HAP-1 (cell line): ENCODE measurements around the gene CYP2A6.
"Not testable (repeated sequence)": the region's sequence is repeated elsewhere in the genome, so short reads cannot be mapped to it uniquely, and the experiment has no call there.

Source experiments
- DNase-seq, 2 experiments: peaks; one replicate each; pipeline ENCODE4 v3.0.0-alpha.2; 2016 to 2020; ENCODE audit warnings: low spot score in 2 of 2
- H3K27me3 ChIP-seq: fragments of 250-450 bp; sonication (Bioruptor Pico); 2 replicates; pipeline ENCODE4 v1.5.1; 2020; ENCODE audit warnings: low read depth, mild to moderate bottlenecking, moderate library complexity
- H3K36me3 ChIP-seq: fragments of 250-450 bp; sonication (Bioruptor Pico); replicated peaks from 2 replicates; pipeline ENCODE4 v1.5.1; 2020; ENCODE audit warnings: mild to moderate bottlenecking
- H3K4me1 ChIP-seq: fragments of 250-450 bp; sonication (Bioruptor Pico); 2 replicates; pipeline ENCODE4 v1.5.1; 2020; ENCODE audit warnings: mild to moderate bottlenecking
- H3K4me3 ChIP-seq: fragments of 250-450 bp; sonication (Bioruptor Pico); 2 replicates; pipeline ENCODE4 v1.5.1; 2020; ENCODE audit warnings: mild to moderate bottlenecking, moderate library complexity
- H3K9me3 ChIP-seq: fragments of 250-450 bp; sonication (Bioruptor Pico); 2 replicates; pipeline ENCODE4 v1.5.1; 2020; ENCODE audit warnings: mild to moderate bottlenecking, moderate library complexity
- in situ Hi-C: fragments of 300-500 bp; cut with MboI; formaldehyde crosslinking; loops from 3 replicates; pipeline ENCODE4 v1.14.3; 2020; ENCODE audit warnings: low sequenced_read_pairs, inconsistent platforms, mixed read lengths

The CYP2A6 gene

DNA sequence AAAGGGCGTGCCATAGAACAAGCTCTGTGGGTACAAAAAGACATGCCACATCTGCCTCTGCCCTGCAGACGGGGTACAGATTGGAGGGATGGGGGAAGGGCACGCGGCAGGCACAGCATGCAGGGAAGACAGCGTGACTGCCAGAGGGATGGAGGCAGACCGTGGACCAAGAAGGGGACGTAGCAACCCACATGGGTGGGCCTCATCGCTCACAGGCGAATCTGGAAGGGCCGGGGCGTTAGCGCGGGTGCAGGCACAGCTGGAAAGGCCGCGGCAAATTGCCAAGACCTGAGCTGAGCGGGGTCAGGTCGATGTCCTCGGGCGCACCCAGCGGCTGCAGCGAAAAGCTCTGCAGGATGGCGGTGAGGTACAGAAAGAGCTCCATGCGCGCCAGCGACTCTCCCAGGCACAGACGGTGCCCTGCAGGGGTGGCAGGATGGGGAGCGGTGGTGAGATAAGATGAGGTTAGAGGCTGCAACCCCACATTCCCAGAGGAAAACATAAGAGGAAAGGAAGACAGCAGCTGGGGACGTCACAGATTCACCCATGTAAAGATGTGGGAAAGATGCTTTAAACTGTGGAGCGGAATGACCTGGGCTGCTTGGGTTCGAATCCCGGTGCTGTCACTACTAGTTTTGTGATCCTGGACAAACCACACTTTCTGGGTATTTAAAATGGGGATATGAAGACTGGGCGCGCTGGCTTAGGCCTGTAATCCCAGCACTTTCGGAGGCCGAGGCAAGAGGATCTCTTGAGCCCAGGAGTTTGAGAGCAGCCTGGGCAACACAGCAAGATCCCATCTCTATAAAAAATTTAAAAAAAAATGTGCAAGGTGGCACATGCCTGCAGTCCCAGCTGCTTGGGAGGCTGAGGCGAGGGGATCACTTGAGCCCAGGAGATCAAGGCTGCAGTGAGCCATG is 31.5 kb downstream of the CYP2A6 start:
- H3K9me3 ChIP-seq, H3K4me1 ChIP-seq, H3K36me3 ChIP-seq, in situ Hi-C loops, H3K4me3 ChIP-seq, H3K27me3 ChIP-seq: not testable (repeated sequence)
- peak in 1 of 2 experiments; percentile 83 for DNase-seq

DNA sequence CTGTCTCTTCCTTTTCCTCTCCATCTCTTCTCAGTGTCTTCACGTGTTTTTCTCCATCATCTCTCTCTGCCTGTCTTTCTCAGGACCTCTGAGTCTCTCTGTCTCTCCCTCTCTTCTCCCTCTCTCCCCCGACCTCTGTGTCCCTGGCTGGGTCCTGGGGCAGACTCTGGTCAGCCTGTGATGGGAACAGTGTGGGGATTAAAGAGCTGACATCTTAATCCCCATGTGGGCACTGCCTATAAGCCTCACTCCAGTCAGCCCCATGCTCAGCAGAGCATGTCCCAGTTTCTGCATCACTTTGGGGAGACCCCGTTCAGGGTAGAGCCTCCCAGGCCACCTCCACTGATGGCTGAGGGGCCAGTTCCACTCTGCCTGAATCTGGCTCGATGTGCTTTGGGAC is 35.0 kb downstream of the CYP2A6 start:
- in situ Hi-C loops: no loop called here
- H3K4me3 ChIP-seq: no peak overlapping the region
- H3K27me3 ChIP-seq: no peaks in the 10 kb centered on the region
- DNase-seq: no peak
- no peaks in the 10 kb centered on the region; the same call in 1 of the 2 replicates for H3K36me3 ChIP-seq
- no peaks in the 10 kb centered on the region for H3K9me3 ChIP-seq
- H3K4me1 ChIP-seq: no peaks in the 10 kb centered on the region

DNA sequence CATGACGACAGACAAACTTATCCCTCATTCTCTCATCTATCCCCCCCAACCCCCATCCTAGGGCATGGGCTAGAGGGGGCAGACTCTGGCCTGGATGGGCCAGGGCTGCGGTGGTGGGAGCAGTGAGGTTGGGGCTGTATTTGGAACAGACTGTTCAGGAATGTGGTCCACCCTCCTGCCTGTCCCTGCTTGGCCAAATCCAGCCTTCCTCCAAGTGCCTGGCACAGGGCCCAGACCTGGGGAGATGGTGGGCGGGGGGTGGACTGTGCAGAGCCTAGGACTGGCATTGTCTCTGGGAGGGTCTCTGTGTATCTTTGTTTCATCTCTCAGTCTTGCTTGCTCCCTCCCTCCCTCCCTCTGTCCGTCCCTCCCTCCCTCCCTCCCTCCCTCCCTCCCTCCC is 37.1 kb downstream of the CYP2A6 start:
- in situ Hi-C loops: no loop called here
- H3K4me1 ChIP-seq: no peaks in the 10 kb centered on the region
- DNase-seq: no peak
- peaks cover 11% of the 10 kb centered on the region for H3K36me3 ChIP-seq
- H3K4me3 ChIP-seq: no peak overlapping the region
- no peaks in the 10 kb centered on the region for H3K9me3 ChIP-seq
- H3K27me3 ChIP-seq: no peaks in the 10 kb centered on the region

- in situ Hi-C loops, DNase-seq, H3K4me1 ChIP-seq, H3K9me3 ChIP-seq, H3K27me3 ChIP-seq, H3K4me3 ChIP-seq: not testable (repeated sequence)
- peaks cover 17% of the 10 kb centered on the region for H3K36me3 ChIP-seq
These were observed 37.7 kb downstream of the CYP2A6 start for GRCh38 chr19:40812571-40812970.

GRCh38 chr19:40811478-40812341 is 38.5 kb downstream of the CYP2A6 start:
- Histone ChIP-seq H3K27me3 (no peaks in the 10 kb centered on the region), H3K4me3 (no peak overlapping the region), H3K4me1 (no peaks in the 10 kb centered on the region), H3K36me3 (peaks cover 22% of the 10 kb centered on the region), H3K9me3 (no peaks in the 10 kb centered on the region)
- in situ Hi-C loops: no loop called here
- DNase-seq: no peak

GRCh38 chr19:40810649-40811408 is 39.4 kb downstream of the CYP2A6 start:
- in situ Hi-C loops, H3K27me3 ChIP-seq, H3K4me1 ChIP-seq, H3K4me3 ChIP-seq, H3K9me3 ChIP-seq: not testable (repeated sequence)
- peak in 1 of 2 experiments; percentile 49 for DNase-seq
- peaks cover 22% of the 10 kb centered on the region for H3K36me3 ChIP-seq

DNA sequence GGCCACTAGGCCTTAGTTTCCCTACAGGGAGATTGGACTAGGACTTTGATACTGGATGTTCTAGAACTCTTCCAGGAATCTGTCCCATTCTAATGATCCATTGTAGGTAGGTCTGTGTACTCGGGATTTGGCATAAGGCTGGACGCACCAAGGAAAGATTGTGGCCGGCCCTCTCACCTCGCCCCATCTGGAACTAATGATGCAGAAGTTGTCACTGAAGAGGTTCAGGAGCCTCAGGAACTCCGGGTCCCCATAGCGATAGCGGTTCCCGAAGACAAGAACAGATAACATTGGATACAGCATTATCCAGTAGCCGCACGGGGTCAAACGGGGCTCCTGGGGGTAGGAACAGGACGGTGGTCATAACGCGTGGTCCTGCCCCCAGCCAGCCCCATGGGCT is 40.1 kb downstream of the CYP2A6 start:
- Histone ChIP-seq H3K4me3 (no peak overlapping the region), H3K27me3 (no peaks in the 10 kb centered on the region), H3K36me3 (peaks cover 28% of the 10 kb centered on the region), H3K9me3 (no peaks in the 10 kb centered on the region), H3K4me1 (peaks cover 11% of the 10 kb centered on the region)
- no peak for DNase-seq
- in situ Hi-C loops: no loop called here

DNA sequence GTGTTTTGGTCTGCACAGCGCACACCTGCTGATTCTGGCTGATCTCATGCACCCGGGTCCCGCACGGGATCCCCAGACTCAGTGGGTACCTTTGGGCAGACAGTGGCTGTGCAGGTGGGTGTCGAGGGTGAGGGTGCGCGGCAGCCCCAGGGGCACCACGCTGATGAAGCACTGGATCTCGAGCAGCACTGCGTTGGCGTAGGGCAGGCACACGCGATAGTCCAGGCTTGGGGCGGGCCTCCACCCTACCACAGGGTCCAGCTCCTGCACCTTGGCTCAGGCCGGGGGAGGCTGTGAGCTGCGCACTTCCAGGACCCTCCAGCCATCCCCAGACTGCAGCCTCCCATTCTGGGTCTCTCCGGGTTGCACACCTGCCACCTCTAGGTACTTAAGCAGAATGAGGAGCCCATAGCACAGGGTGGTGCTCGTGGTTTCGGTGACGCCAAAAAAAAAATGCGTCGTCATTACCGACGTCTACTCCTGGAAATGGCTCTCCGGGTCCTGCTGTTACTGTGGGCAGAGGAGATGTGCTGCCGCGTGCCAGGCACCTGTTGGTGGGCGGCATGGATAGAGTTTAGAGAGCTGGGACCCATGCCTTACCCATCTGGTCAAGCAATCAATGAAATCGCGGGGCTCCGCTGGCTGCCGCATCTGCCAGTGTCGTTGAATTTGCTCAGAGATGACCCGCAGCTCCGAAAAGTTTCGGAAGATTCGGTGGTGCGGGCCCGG is 40.7 kb downstream of the CYP2A6 start:
- H3K4me1 ChIP-seq: peaks cover 11% of the 10 kb centered on the region
- H3K4me3 ChIP-seq: no peak overlapping the region
- H3K27me3 ChIP-seq: no peaks in the 10 kb centered on the region
- H3K9me3 ChIP-seq: no peaks in the 10 kb centered on the region
- no peak for DNase-seq
- peaks cover 31% of the 10 kb centered on the region for H3K36me3 ChIP-seq
- in situ Hi-C loops: no loop called here

GRCh38 chr19:40808497-40808896 is 41.8 kb downstream of the CYP2A6 start:
- H3K4me1 ChIP-seq: peaks cover 11% of the 10 kb centered on the region
- no peak for DNase-seq
- no peak overlapping the region for H3K4me3 ChIP-seq
- in situ Hi-C loops: no loop called here
- no peaks in the 10 kb centered on the region for H3K9me3 ChIP-seq
- no peaks in the 10 kb centered on the region for H3K27me3 ChIP-seq
- peaks cover 41% of the 10 kb centered on the region for H3K36me3 ChIP-seq

GRCh38 chr19:40808021-40808325 is 42.3 kb downstream of the CYP2A6 start:
- H3K9me3 ChIP-seq: no peaks in the 10 kb centered on the region
- H3K4me3 ChIP-seq: no peak overlapping the region
- DNase-seq: no peak
- in situ Hi-C loops: no loop called here
- peaks cover 11% of the 10 kb centered on the region for H3K4me1 ChIP-seq
- H3K27me3 ChIP-seq: no peaks in the 10 kb centered on the region
- peaks cover 46% of the 10 kb centered on the region for H3K36me3 ChIP-seq

DNA sequence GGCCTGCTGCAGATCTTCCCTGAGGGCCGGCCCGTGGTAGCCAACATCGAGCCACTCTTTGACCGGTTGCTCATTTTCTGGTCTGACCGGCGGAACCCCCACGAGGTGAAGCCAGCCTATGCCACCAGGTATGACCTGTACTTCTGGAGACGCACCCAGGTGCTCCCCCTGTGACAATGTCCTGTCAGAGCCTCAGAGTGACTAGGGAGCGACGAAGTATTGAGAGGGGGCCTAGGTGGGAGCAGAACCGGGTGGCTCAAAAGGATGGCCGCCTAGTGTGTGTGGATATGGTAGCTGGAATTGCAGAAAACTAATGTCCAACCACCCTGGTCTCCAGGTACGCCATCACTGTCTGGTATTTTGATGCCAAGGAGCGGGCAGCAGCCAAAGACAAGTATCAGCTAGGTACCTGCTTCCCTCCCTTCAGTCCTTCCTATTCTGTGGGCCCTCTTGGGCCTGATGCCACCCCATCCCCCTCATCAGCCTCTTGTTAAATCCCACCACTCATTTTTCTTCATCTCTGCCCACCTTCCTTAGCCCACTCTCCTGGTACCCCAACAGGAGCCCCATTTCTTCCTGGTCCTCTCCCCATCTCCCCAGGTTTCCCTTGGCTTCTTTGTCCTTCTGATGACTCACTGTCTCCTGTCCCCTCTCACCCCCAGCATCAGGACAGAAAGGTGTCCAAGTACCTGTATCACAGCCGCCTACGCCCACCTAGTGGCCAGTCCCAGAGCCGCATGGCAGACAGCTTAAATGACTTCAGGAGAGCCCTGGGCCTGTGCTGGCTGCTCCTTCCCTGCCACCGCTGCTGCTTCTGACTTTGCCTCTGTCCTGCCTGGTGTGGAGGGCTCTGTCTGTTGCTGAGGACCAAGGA is 42.9 kb downstream of the CYP2A6 start:
- Histone ChIP-seq H3K27me3 (no peaks in the 10 kb centered on the region), H3K9me3 (no peaks in the 10 kb centered on the region), H3K4me3 (no peak overlapping the region), H3K36me3 (peaks cover 52% of the 10 kb centered on the region), H3K4me1 (peaks cover 11% of the 10 kb centered on the region)
- DNase-seq: no peak
- in situ Hi-C loops: no loop called here

DNA sequence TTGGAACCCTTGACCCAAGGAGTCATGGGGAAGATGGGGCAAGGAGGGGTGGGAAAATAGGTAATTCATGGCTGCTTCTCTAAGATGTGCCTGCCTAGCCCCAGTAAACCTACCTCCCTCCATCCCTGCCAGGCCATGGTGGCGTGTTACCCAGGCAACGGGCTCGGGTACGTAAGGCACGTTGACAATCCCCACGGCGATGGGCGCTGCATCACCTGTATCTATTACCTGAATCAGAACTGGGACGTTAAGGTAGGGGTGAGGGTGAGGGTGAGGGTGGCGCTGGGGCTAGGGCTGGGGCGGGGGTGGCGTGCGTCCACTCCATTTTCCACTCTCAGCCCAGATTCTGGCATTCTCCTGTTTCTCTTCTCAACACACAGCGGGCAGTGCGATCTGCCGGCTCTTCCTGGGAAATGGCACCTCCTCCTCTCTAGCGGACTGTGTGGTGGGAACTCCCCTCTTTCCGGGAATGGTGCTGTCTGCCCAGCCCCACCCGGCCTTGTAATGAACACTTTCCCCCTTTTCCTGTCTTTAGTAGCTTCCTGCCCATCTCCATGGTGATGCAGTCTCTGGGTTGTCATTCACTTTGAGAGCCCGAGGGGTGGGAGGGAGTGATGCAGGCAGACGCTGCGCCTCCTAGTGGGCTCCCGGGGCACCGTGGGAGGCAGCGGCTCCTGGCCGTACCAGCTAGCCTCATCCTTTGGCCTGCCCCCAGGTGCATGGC is 43.7 kb downstream of the CYP2A6 start:
- peaks cover 60% of the 10 kb centered on the region for H3K36me3 ChIP-seq
- H3K9me3 ChIP-seq: no peaks in the 10 kb centered on the region
- peaks cover 14% of the 10 kb centered on the region for H3K4me1 ChIP-seq
- no peak overlapping the region for H3K4me3 ChIP-seq
- in situ Hi-C loops: no loop called here
- H3K27me3 ChIP-seq: no peaks in the 10 kb centered on the region
- peak; percentile 95 to 96 for DNase-seq
